Measurements from ENCODE around the gene CPA2. TPM values are rescaled to one million over a fixed set of nuclear protein-coding genes. Genes with fewer than 3 reads are reported as not detected.

The CPA2 gene
- total RNA-seq, 2 experiments from 2014 or later = 0.18 TPM; not detected in 1

- Mint-ChIP-seq H3K4me3 (no peak overlapping the region), H3K4me1 (peaks cover 5% of the 10 kb centered on the region), H3K27ac (no peak overlapping the region), H3K36me3 (ENCODE audit: low read depth) (no peaks in the 10 kb centered on the region), H3K9me3 (ENCODE audit: low read depth) (no peaks in the 10 kb centered on the region), H3K27me3 (no peaks in the 10 kb centered on the region)
- ATAC-seq = no peak
- intact Hi-C loops (cut with DNase I, micrococcal nuclease) = no loop called here
- DNase-seq = no peak
- ChIA-PET CTCF (no interaction called here), POLR2A (no interaction called here)
These were observed 56.0 kb downstream of the CPA2 start for GRCh38 chr7:130322615-130323014.

GRCh38 chr7:130324306-130324943 is 57.8 kb downstream of the CPA2 start:
- no peak for ATAC-seq

DNA sequence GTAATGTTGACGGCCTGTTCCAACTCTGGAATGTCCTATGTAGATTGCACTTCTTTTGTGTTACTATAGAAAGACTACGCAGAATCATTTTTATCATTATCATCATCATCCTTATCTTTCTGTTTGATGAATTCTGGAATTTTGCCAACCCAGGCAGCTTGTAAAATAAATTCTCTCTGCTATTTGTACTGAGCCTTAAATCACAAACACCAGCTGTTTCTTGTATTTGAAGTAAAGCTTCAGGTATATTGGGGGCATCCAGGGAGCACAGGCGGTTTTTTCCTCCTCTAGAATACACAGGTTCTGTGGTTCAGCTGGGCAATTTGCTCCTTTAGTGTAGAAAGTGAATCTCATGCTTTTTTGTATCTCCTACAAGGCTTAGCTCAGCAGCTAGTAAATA is 63.0 kb downstream of the CPA2 start:
- Mint-ChIP-seq H3K27me3 (no peaks in the 10 kb centered on the region), H3K27ac (no peak overlapping the region), H3K36me3 (ENCODE audit: low read depth) (no peaks in the 10 kb centered on the region), H3K9me3 (ENCODE audit: low read depth) (no peaks in the 10 kb centered on the region), H3K4me3 (no peak overlapping the region), H3K4me1 (peaks cover 4% of the 10 kb centered on the region)
- DNase-seq (no peak), ATAC-seq (no peak)
- ChIA-PET CTCF (interaction anchor here (0.6 to 1.6 kb wide), 5 partner anchors 14 to 43 kb away, joined by 3 read pairs; no protein-coding TSS in a partner anchor), POLR2A (no interaction called here)
- intact Hi-C loops (cut with DNase I, micrococcal nuclease) = no loop called here

More at GRCh38 chr7:130324306-130324943, 57.8 kb downstream of the CPA2 start:
- ChIA-PET POLR2A (no interaction called here), CTCF (interaction anchor here (1.0 kb wide), 1 partner anchor 23 kb away, joined by 3 read pairs; no protein-coding TSS in a partner anchor)
- Mint-ChIP-seq H3K36me3 (ENCODE audit: low read depth) (no peaks in the 10 kb centered on the region), H3K27ac (no peak overlapping the region), H3K9me3 (ENCODE audit: low read depth) (no peaks in the 10 kb centered on the region), H3K27me3 (no peaks in the 10 kb centered on the region), H3K4me1 (peaks cover 5% of the 10 kb centered on the region), H3K4me3 (no peak overlapping the region)
- DNase-seq = no peak
- intact Hi-C loops (cut with DNase I, micrococcal nuclease) = no loop called here

DNA sequence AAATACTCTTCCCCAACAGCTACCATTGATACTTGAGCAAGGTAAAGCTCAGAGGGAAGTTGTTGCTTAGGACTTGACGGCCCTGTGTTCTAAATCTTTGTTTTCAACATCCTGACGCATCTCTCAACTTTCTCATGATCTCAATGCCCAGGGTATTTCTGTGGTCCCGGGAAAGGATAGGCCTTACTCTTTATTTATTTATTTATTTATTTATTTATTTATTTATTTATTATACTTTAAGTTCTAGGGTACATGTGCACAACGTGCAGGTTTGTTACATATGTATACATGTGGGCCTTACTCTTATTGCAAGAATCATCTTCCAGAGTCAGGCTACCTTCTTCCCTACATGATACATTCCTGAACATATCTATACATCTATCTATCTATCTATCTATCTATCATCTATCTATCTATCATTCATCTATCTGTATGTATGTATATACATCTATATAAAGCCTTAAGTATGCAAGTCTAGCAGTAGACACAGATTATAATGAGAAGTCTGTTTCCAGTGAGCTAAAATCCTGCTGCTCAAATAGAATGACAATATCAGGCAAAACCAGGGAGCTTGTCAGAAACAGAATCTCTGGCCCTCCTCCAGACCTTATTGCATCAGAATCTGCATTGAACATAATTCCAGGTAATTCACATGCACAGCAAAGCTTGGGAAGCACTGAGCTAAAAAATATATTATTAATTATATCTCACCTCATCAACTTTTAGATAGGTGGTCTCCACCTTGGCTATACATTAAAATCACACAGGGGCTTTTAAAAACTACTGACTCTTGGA is 65.8 kb downstream of the CPA2 start:
- Mint-ChIP-seq H3K4me3 (no peak overlapping the region), H3K4me1 (peaks cover 4% of the 10 kb centered on the region), H3K36me3 (ENCODE audit: low read depth) (no peaks in the 10 kb centered on the region), H3K27me3 (no peaks in the 10 kb centered on the region), H3K27ac (no peak overlapping the region), H3K9me3 (ENCODE audit: low read depth) (no peaks in the 10 kb centered on the region)
- ATAC-seq (no peak), DNase-seq (no peak)
- intact Hi-C loops (cut with DNase I, micrococcal nuclease) = no loop called here
- CTCF ChIA-PET = interaction anchor here (0.5 to 0.6 kb wide), 2 partner anchors 296 to 424 kb away, joined by 3 read pairs; no protein-coding TSS in a partner anchor
- POLR2A ChIA-PET = no interaction called here

GRCh38 chr7:130333832-130334231 is 67.2 kb downstream of the CPA2 start:
- no peak for DNase-seq
- Mint-ChIP-seq H3K4me3 (no peak overlapping the region), H3K9me3 (ENCODE audit: low read depth) (no peaks in the 10 kb centered on the region), H3K27me3 (no peaks in the 10 kb centered on the region), H3K36me3 (ENCODE audit: low read depth) (no peaks in the 10 kb centered on the region), H3K4me1 (peaks cover 4% of the 10 kb centered on the region), H3K27ac (no peak overlapping the region)
- peak; percentile 58 for ATAC-seq
- intact Hi-C loops (cut with DNase I, micrococcal nuclease) = no loop called here
- ChIA-PET CTCF (interaction anchor here (1.1 to 1.3 kb wide), 2 partner anchors 33 to 90 kb away, joined by 3 read pairs; no protein-coding TSS in a partner anchor), POLR2A (no interaction called here)

GRCh38 chr7:130334274-130334673 is 67.6 kb downstream of the CPA2 start:
- Mint-ChIP-seq H3K4me1 (peaks cover 4% of the 10 kb centered on the region), H3K27ac (no peak overlapping the region), H3K9me3 (ENCODE audit: low read depth) (no peaks in the 10 kb centered on the region), H3K27me3 (no peaks in the 10 kb centered on the region), H3K4me3 (no peak overlapping the region), H3K36me3 (ENCODE audit: low read depth) (no peaks in the 10 kb centered on the region)
- intact Hi-C loops (cut with DNase I, micrococcal nuclease) = no loop called here
- DNase-seq (no peak), ATAC-seq (no peak)
- CTCF ChIA-PET = interaction anchor here (1.3 kb wide), 1 partner anchor 91 kb away, joined by 3 read pairs; no protein-coding TSS in a partner anchor
- POLR2A ChIA-PET = no interaction called here

DNA sequence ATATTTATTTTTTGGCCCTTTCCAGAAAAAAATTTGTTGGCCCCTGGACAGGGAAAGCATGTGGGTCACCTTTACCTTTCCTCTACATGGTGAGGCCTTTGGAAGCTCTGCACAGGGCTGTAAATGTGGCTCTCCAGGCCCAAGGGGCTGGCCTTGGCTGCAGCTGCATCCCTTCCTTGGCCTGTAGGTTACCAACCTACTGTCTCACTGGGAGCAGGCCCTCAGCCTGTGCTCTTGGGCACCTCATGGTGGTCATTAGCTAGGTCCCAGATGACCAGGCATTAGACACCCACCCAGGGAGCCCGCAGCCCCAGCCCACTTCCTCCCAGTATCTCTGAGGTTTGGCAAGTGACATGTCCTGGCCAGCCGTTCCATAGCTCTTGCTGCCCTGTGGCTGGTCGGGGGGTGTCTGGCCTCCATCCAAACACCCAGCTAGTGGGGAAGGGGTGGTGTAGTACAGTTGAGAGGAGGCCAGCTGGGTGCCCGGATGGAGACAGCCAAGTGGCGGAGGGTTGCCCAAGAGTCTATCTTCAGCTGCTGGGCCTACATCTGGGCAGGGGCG is 70.8 kb downstream of the CPA2 start:
- H3K27ac Mint-ChIP-seq = no peak overlapping the region
- H3K4me1 Mint-ChIP-seq = peaks cover 4% of the 10 kb centered on the region
- DNase-seq (no peak), ATAC-seq (no peak)
- H3K36me3 Mint-ChIP-seq (ENCODE audit: low read depth) = no peaks in the 10 kb centered on the region
- ChIA-PET POLR2A (no interaction called here), CTCF (interaction anchor here (1.0 kb wide), 1 partner anchor 223 kb away, joined by 3 read pairs; no protein-coding TSS in a partner anchor)
- intact Hi-C loops (cut with DNase I, micrococcal nuclease) = no loop called here
- no peaks in the 10 kb centered on the region for H3K9me3 Mint-ChIP-seq (ENCODE audit: low read depth)
- no peaks in the 10 kb centered on the region for H3K27me3 Mint-ChIP-seq
- H3K4me3 Mint-ChIP-seq = no peak overlapping the region

- ChIA-PET CTCF (no interaction called here), POLR2A (no interaction called here)
- peaks cover 4% of the 10 kb centered on the region for H3K4me1 Mint-ChIP-seq
- no peaks in the 10 kb centered on the region for H3K36me3 Mint-ChIP-seq (ENCODE audit: low read depth)
- H3K27me3 Mint-ChIP-seq = no peaks in the 10 kb centered on the region
- no peak overlapping the region for H3K27ac Mint-ChIP-seq
- no peak overlapping the region for H3K4me3 Mint-ChIP-seq
- no peak for DNase-seq
- H3K9me3 Mint-ChIP-seq (ENCODE audit: low read depth) = no peaks in the 10 kb centered on the region
- intact Hi-C loops (cut with DNase I, micrococcal nuclease) = no loop called here
- ATAC-seq = no peak
These were observed 71.6 kb downstream of the CPA2 start for GRCh38 chr7:130338233-130338632.

Other genes starting within 250 kb of the CPA2 start
- gene ZC3HC1, start 215.5 kb upstream of the CPA2 start, total RNA-seq = 10 to 100 TPM; 21.6 to 25.3 TPM
- gene KLHDC10, start 196.3 kb upstream of the CPA2 start, total RNA-seq = 10 to 100 TPM; 13.5 to 14.2 TPM
- 10 to 100 TPM; 41.0 to 57.0 TPM for gene TMEM209, start 61.5 kb upstream of the CPA2 start, total RNA-seq
- gene SSMEM1, start 59.0 kb upstream of the CPA2 start, total RNA-seq = not detected
- not detected for gene CPA4, start 26.3 kb downstream of the CPA2 start, total RNA-seq
- under 1 TPM; 0.39 to 0.56 TPM for gene CPA5, start 78.0 kb downstream of the CPA2 start, total RNA-seq
- gene CPA1, start 113.6 kb downstream of the CPA2 start, total RNA-seq = not detected
- 10 to 100 TPM; 19.7 to 21.2 TPM for gene CEP41, start 174.2 kb downstream of the CPA2 start, total RNA-seq
- 1 to 10 TPM; 1.7 to 1.9 TPM for gene MEST, start 225.2 kb downstream of the CPA2 start, total RNA-seq

Data from activated CD4-positive, alpha-beta T cell treated with anti-CD3 and anti-CD28 coated beads for 36 hours (primary cell).